T-helper 1 cell treated with Interleukin-12 subunit alpha and Interleukin-12 subunit beta and Interleukin-4 antibody, amounts not matched to agents 30 μg/mL and 1 μg/mL, for 36 hours (primary cell): ENCODE results near the gene CLCN1.
"Not testable (repeated sequence)": the region's sequence is repeated elsewhere in the genome, so short reads cannot be mapped to it uniquely, and the experiment has no call there.

Experiments used
- H3K27ac Mint-ChIP-seq: one replicate; pipeline ENCODE4 v1.8.0; 2021; ENCODE audit warnings: mild to moderate bottlenecking, mixed read lengths
- H3K27me3 Mint-ChIP-seq: one replicate; pipeline ENCODE4 v1.8.0; 2021; ENCODE audit warnings: low read depth, mixed read lengths
- H3K36me3 Mint-ChIP-seq: one replicate; pipeline ENCODE4 v1.8.0; 2021; ENCODE audit warnings: low read depth, mixed read lengths
- H3K4me1 Mint-ChIP-seq: one replicate; pipeline ENCODE4 v1.8.0; 2021; ENCODE audit warnings: low read depth, mixed read lengths
- H3K4me3 Mint-ChIP-seq: one replicate; pipeline ENCODE4 v1.8.0; 2021; ENCODE audit warnings: mild to moderate bottlenecking, moderate library complexity, mixed read lengths
- H3K9me3 Mint-ChIP-seq: one replicate; pipeline ENCODE4 v1.8.0; 2021; ENCODE audit warnings: mixed read lengths

The CLCN1 gene

GRCh38 chr7:143287339-143287934 lies 28.5 kb upstream of the CLCN1 start:
- H3K36me3 Mint-ChIP-seq = peaks cover 31% of the 10 kb centered on the region
- H3K9me3 Mint-ChIP-seq = peaks cover 10% of the 10 kb centered on the region
- peak overlapping the region; percentile 93 for H3K27ac Mint-ChIP-seq
- peaks cover 51% of the 10 kb centered on the region for H3K4me1 Mint-ChIP-seq
- peak overlapping the region; percentile 94 for H3K4me3 Mint-ChIP-seq
- H3K27me3 Mint-ChIP-seq = no peaks in the 10 kb centered on the region

GRCh38 chr7:143287935-143288826 lies 27.7 kb upstream of the CLCN1 start, which contains the start of gene CASP2:
CASP2 (plus strand) TSS chr7:143288351; CDS start chr7:143288456, 105 bp downstream.
- Mint-ChIP-seq H3K27me3 (no peaks in the 10 kb centered on the region), H3K27ac (peak within 1 kb of the TSS; percentile 93), H3K4me1 (peaks cover 51% of the 10 kb centered on the region), H3K36me3 (peaks cover 33% of the 10 kb centered on the region), H3K4me3 (peak within 1 kb of the TSS; percentile 94), H3K9me3 (peaks cover 10% of the 10 kb centered on the region)

GRCh38 chr7:143288836-143289235 lies 27.1 kb upstream of the CLCN1 start:
- Mint-ChIP-seq H3K9me3 (peaks cover 10% of the 10 kb centered on the region), H3K36me3 (peaks cover 39% of the 10 kb centered on the region), H3K27ac (peak overlapping the region; percentile 79), H3K27me3 (no peaks in the 10 kb centered on the region), H3K4me1 (peaks cover 45% of the 10 kb centered on the region), H3K4me3 (peak overlapping the region; percentile 88)

GRCh38 chr7:143289421-143289820 lies 26.5 kb upstream of the CLCN1 start:
- peak overlapping the region; percentile 88 for H3K4me3 Mint-ChIP-seq
- H3K4me1 Mint-ChIP-seq = peaks cover 44% of the 10 kb centered on the region
- peaks cover 10% of the 10 kb centered on the region for H3K9me3 Mint-ChIP-seq
- no peaks in the 10 kb centered on the region for H3K27me3 Mint-ChIP-seq
- H3K27ac Mint-ChIP-seq = peak overlapping the region; percentile 79
- peaks cover 45% of the 10 kb centered on the region for H3K36me3 Mint-ChIP-seq

- peak overlapping the region; percentile 79 for H3K27ac Mint-ChIP-seq
- H3K27me3 Mint-ChIP-seq = not testable (repeated sequence)
- peaks cover 10% of the 10 kb centered on the region for H3K9me3 Mint-ChIP-seq
- H3K36me3 Mint-ChIP-seq = peaks cover 50% of the 10 kb centered on the region
- peak overlapping the region; percentile 88 for H3K4me3 Mint-ChIP-seq
- peaks cover 44% of the 10 kb centered on the region for H3K4me1 Mint-ChIP-seq
These were observed 26.0 kb upstream of the CLCN1 start for GRCh38 chr7:143289888-143290287.

- H3K4me3 Mint-ChIP-seq = peak overlapping the region; percentile 88
- H3K36me3 Mint-ChIP-seq = peaks cover 54% of the 10 kb centered on the region
- peaks cover 10% of the 10 kb centered on the region for H3K9me3 Mint-ChIP-seq
- no peaks in the 10 kb centered on the region for H3K27me3 Mint-ChIP-seq
- peaks cover 46% of the 10 kb centered on the region for H3K4me1 Mint-ChIP-seq
- H3K27ac Mint-ChIP-seq = peak overlapping the region; percentile 20
These were observed 25.6 kb upstream of the CLCN1 start for GRCh38 chr7:143290293-143290692.

- Mint-ChIP-seq H3K27me3 (no peaks in the 10 kb centered on the region), H3K36me3 (peaks cover 66% of the 10 kb centered on the region), H3K4me3 (no peak overlapping the region), H3K9me3 (peaks cover 1% of the 10 kb centered on the region), H3K27ac (no peak overlapping the region), H3K4me1 (peaks cover 51% of the 10 kb centered on the region)
These were observed 23.0 kb upstream of the CLCN1 start for GRCh38 chr7:143292876-143293275.

GRCh38 chr7:143295870-143296269 lies 20.0 kb upstream of the CLCN1 start:
- Mint-ChIP-seq H3K27me3 (no peaks in the 10 kb centered on the region), H3K4me3 (no peak overlapping the region), H3K9me3 (no peaks in the 10 kb centered on the region), H3K4me1 (peaks cover 45% of the 10 kb centered on the region), H3K27ac (no peak overlapping the region), H3K36me3 (peaks cover 69% of the 10 kb centered on the region)

GRCh38 chr7:143296686-143297085 lies 19.2 kb upstream of the CLCN1 start:
- Mint-ChIP-seq H3K4me3 (no peak overlapping the region), H3K36me3 (peaks cover 71% of the 10 kb centered on the region), H3K27ac (no peak overlapping the region), H3K9me3 (no peaks in the 10 kb centered on the region), H3K4me1 (peaks cover 43% of the 10 kb centered on the region), H3K27me3 (no peaks in the 10 kb centered on the region)

GRCh38 chr7:143299346-143299745 lies 16.6 kb upstream of the CLCN1 start:
- Mint-ChIP-seq H3K27ac (no peak overlapping the region), H3K4me1 (peaks cover 46% of the 10 kb centered on the region), H3K36me3 (peaks cover 72% of the 10 kb centered on the region), H3K4me3 (no peak overlapping the region), H3K27me3 (no peaks in the 10 kb centered on the region), H3K9me3 (no peaks in the 10 kb centered on the region)

GRCh38 chr7:143299840-143300239 lies 16.1 kb upstream of the CLCN1 start:
- no peaks in the 10 kb centered on the region for H3K9me3 Mint-ChIP-seq
- no peak overlapping the region for H3K4me3 Mint-ChIP-seq
- H3K27ac Mint-ChIP-seq = no peak overlapping the region
- H3K36me3 Mint-ChIP-seq = peaks cover 72% of the 10 kb centered on the region
- H3K4me1 Mint-ChIP-seq = peaks cover 45% of the 10 kb centered on the region
- no peaks in the 10 kb centered on the region for H3K27me3 Mint-ChIP-seq

- Mint-ChIP-seq H3K27ac (no peak overlapping the region), H3K4me1 (peaks cover 44% of the 10 kb centered on the region), H3K9me3 (no peaks in the 10 kb centered on the region), H3K27me3 (no peaks in the 10 kb centered on the region), H3K4me3 (no peak overlapping the region), H3K36me3 (peaks cover 70% of the 10 kb centered on the region)
These were observed 14.7 kb upstream of the CLCN1 start for GRCh38 chr7:143300959-143301935.

- H3K27ac Mint-ChIP-seq = no peak overlapping the region
- H3K4me1 Mint-ChIP-seq = peaks cover 54% of the 10 kb centered on the region
- H3K36me3 Mint-ChIP-seq = peaks cover 81% of the 10 kb centered on the region
- no peaks in the 10 kb centered on the region for H3K9me3 Mint-ChIP-seq
- no peaks in the 10 kb centered on the region for H3K27me3 Mint-ChIP-seq
- no peak overlapping the region for H3K4me3 Mint-ChIP-seq
These were observed 12.2 kb upstream of the CLCN1 start for GRCh38 chr7:143303733-143304132.

GRCh38 chr7:143304938-143305337 lies 11.0 kb upstream of the CLCN1 start:
- Mint-ChIP-seq H3K9me3 (no peaks in the 10 kb centered on the region), H3K27me3 (no peaks in the 10 kb centered on the region), H3K36me3 (peaks cover 79% of the 10 kb centered on the region), H3K27ac (no peak overlapping the region), H3K4me3 (no peak overlapping the region), H3K4me1 (peaks cover 52% of the 10 kb centered on the region)
